A673 (cell line): ENCODE measurements around the gene AP4E1. TPM values are rescaled to one million over a fixed set of nuclear protein-coding genes. Genes with fewer than 3 reads are reported as not detected.

ENCODE experiments used
- BruUV-seq: library from RNA; stranded (reverse); fragments of 400-500 nt; replicated peaks from 2 replicates; lab custom pipeline; 2021; lab: Mats Ljungman, UMichigan
- CTCF ChIA-PET: fragments of 300-600 bp; sonication (Branson Sonifier 250); formaldehyde crosslinking; loops from one replicate; lab custom pipeline; 2022; ENCODE audit warnings: antibody characterized with exemption; lab: Charles Lee
- POLR2A ChIA-PET: fragments of 300-600 bp; sonication (Branson Sonifier 250); formaldehyde crosslinking; loops from one replicate; lab custom pipeline; 2022; ENCODE audit warnings: antibody characterized with exemption; ENCODE audit not compliant: low non-redundant PET; lab: Charles Lee
- DNase-seq: peaks from one replicate; pipeline ENCODE4 v3.0.0-alpha.2; 2015; ENCODE audit warnings: low spot score
- H3K27ac ChIP-seq: fragments of 200-600 bp; sonication (generic); 2 replicates; pipeline ENCODE4 v1.5.1; 2016; ENCODE audit warnings: mixed run types, low read depth, mild to moderate bottlenecking, mixed read lengths, antibody characterized with exemption, low read length; ENCODE audit not compliant: poor library complexity, severe bottlenecking
- H3K27me3 ChIP-seq: fragments of 200-600 bp; sonication (generic); replicated peaks from 2 replicates; pipeline ENCODE4 v1.6.1; 2017; ENCODE audit warnings: mixed run types, low read depth, mild to moderate bottlenecking, mixed read lengths, antibody characterized with exemption, low read length; ENCODE audit not compliant: insufficient read depth, poor library complexity
- H3K36me3 ChIP-seq: fragments of 200-600 bp; sonication (generic); 2 replicates; pipeline ENCODE4 v1.6.1; 2016; ENCODE audit warnings: mixed run types, mild to moderate bottlenecking, mixed read lengths, antibody characterized with exemption, low read length; ENCODE audit not compliant: insufficient read depth, poor library complexity, severe bottlenecking
- H3K4me1 ChIP-seq: fragments of 200-600 bp; sonication (generic); 2 replicates; pipeline ENCODE4 v1.6.1; 2017; ENCODE audit warnings: mixed run types, mild to moderate bottlenecking, mixed read lengths, antibody characterized with exemption, low read length; ENCODE audit not compliant: insufficient read depth, poor library complexity, severe bottlenecking
- H3K4me3 ChIP-seq: fragments of 200-600 bp; sonication (generic); 2 replicates; pipeline ENCODE4 v1.5.1; 2016; ENCODE audit warnings: low read depth, mixed run types, mild to moderate bottlenecking, mixed read lengths, low read length; ENCODE audit not compliant: poor library complexity, severe bottlenecking
- H3K9me3 ChIP-seq: fragments of 200-600 bp; sonication (generic); 2 replicates; pipeline ENCODE4 v1.6.1; 2016; ENCODE audit warnings: mixed run types, low read depth, mild to moderate bottlenecking, mixed read lengths, antibody characterized with exemption, low read length; ENCODE audit not compliant: poor library complexity, severe bottlenecking
- EZH2 ChIP-seq: fragments of 200-600 bp; sonication (generic); IDR thresholded peaks from 2 replicates; pipeline ENCODE4 v1.6.1; 2017; ENCODE audit warnings: borderline replicate concordance, low read depth, mild to moderate bottlenecking, mixed read lengths, antibody characterized with exemption, low read length; ENCODE audit not compliant: poor library complexity, severe bottlenecking
- intact Hi-C: fragments of 100-400 bp; cut with micrococcal nuclease; formaldehyde crosslinking; loops from one replicate; pipeline ENCODE4 v1.10.0; 2022; ENCODE audit not compliant: unreplicated experiment
- total RNA-seq: library from RNA; stranded (reverse); gene quantifications from 2 replicates; pipeline ENCODE4 v1.2.3, GENCODE V29; 2021
- TF ChIP-seq, protein P1 (sequence below): fragments of 300-800, 200-600 bp; sonication (generic); conservative IDR thresholded peaks from 2 replicates; pipeline ENCODE4 v1.5.1; 2017; ENCODE audit warnings: low read depth, mild to moderate bottlenecking, antibody characterized with exemption, low read length, moderate library complexity, mixed read lengths

The AP4E1 gene
- total RNA-seq, 1 experiment from 2014 or later = 13.9 TPM

DNA sequence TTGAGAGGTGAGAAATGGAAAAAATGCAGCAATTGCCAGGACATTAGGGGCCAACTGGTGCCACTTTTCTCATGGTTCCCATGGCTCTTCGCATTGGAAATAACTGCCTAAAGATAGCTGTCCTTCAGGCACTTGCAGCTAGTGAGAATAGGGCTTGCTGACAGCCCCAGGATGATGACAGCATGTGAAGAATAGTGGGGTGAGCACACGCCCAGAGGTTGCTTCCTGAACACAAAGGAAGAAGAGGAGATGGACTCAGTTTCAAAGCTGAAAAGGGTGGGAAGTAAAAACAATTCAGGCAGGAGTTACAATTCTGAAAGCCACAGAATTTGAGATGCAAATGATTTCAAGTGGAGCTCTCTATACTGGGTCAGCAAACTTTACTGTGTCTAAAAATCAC, 140.6 kb downstream of the AP4E1 start:
- Histone ChIP-seq H3K4me3 (no peak overlapping the region), H3K9me3 (no peaks in the 10 kb centered on the region), H3K36me3 (no peaks in the 10 kb centered on the region), H3K27me3 (no peaks in the 10 kb centered on the region), H3K27ac (no peak overlapping the region), H3K4me1 (no peaks in the 10 kb centered on the region)
- CTCF ChIA-PET = interaction anchor here (0.7 kb wide), 1 partner anchor 181 kb away, joined by 6 read pairs; no protein-coding TSS in a partner anchor
- POLR2A ChIA-PET = no interaction called here
- no peak for DNase-seq
- no TSS peak for BruUV-seq
- intact Hi-C loops = loop anchor here (10.0 kb wide), 1 partner anchor 316 kb away; no protein-coding TSS in a partner anchor
- no peak for TF ChIP-seq EZH2
- TF ChIP-seq, protein P1, sequence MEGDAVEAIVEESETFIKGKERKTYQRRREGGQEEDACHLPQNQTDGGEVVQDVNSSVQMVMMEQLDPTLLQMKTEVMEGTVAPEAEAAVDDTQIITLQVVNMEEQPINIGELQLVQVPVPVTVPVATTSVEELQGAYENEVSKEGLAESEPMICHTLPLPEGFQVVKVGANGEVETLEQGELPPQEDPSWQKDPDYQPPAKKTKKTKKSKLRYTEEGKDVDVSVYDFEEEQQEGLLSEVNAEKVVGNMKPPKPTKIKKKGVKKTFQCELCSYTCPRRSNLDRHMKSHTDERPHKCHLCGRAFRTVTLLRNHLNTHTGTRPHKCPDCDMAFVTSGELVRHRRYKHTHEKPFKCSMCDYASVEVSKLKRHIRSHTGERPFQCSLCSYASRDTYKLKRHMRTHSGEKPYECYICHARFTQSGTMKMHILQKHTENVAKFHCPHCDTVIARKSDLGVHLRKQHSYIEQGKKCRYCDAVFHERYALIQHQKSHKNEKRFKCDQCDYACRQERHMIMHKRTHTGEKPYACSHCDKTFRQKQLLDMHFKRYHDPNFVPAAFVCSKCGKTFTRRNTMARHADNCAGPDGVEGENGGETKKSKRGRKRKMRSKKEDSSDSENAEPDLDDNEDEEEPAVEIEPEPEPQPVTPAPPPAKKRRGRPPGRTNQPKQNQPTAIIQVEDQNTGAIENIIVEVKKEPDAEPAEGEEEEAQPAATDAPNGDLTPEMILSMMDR = no peak

DNA sequence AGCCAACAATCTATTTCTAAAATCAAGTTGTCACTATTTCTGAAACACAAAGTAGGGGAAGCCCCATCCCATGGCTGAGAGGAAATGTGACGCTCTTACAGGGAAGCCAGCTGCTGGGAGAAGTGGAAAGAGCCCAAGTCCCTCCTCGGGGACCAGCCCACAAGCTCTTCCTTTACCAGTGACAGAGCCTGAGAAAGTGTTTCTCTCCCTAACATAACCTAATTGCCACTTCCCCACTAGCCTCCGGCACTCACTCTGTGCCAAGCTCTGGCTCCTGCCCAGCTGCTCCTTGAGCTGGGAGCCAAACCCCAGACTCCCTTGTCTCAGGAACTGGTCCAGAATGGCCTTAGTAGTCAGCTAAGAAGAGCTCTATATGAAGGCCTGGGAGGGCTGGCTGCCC, 143.3 kb downstream of the AP4E1 start:
- Histone ChIP-seq H3K27ac (no peak overlapping the region), H3K9me3 (no peaks in the 10 kb centered on the region), H3K36me3 (no peaks in the 10 kb centered on the region), H3K4me1 (no peaks in the 10 kb centered on the region), H3K27me3 (no peaks in the 10 kb centered on the region), H3K4me3 (no peak overlapping the region)
- intact Hi-C loops = no loop called here
- POLR2A ChIA-PET = no interaction called here
- TF ChIP-seq, protein P1 = no peak
- no peak for TF ChIP-seq EZH2
- CTCF ChIA-PET = no interaction called here
- BruUV-seq = no TSS peak
- peak; percentile 5 for DNase-seq

DNA sequence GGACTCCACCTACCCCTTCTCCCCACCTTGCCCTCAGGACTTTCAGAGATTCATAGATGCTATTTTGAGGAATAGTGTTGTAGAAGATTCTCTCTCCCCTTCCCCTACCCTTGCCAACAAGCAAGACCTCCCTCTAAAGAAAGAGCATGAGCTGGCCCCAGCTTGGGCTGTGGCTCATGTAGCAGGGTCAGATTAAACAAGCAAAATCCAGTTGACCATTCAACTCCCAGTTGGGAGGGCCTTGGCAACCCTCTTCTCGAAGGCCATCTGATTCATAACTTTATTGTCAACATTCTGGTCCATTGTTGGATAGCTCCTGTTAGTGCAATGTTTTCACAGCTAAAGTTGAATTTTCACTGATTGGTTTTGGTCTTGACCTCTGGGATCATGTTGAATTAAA, 145.1 kb downstream of the AP4E1 start:
- H3K36me3 ChIP-seq = no peaks in the 10 kb centered on the region
- BruUV-seq = no TSS peak
- TF ChIP-seq EZH2 = no peak
- TF ChIP-seq, protein P1 = no peak
- H3K27me3 ChIP-seq = peaks cover 3% of the 10 kb centered on the region
- H3K4me3 ChIP-seq = no peak overlapping the region
- DNase-seq = no peak
- intact Hi-C loops = no loop called here
- POLR2A ChIA-PET = no interaction called here
- CTCF ChIA-PET = no interaction called here
- no peaks in the 10 kb centered on the region for H3K9me3 ChIP-seq
- H3K27ac ChIP-seq = no peak overlapping the region
- H3K4me1 ChIP-seq = no peaks in the 10 kb centered on the region
